Activated naive CD4-positive, alpha-beta T cell treated with anti-CD3 and anti-CD28 coated beads, Interleukin-2, amount 10 ng/mL, durations not matched to agents 7 days and 5 days (primary cell): ENCODE measurements around the gene COX10.
"Not testable (repeated sequence)": the region's sequence is repeated elsewhere in the genome, so short reads cannot be mapped to it uniquely, and the experiment has no call there.

Experiments used
- CTCF ChIA-PET: fragments of 350-600 bp; sonication (Branson Sonifier 250); formaldehyde crosslinking; loops from one replicate; lab custom pipeline; 2021; ENCODE audit warnings: antibody characterized with exemption; lab: Charles Lee
- DNase-seq: peaks from one replicate; pipeline ENCODE4 v3.0.0-alpha.2; 2020
- H3K27ac Mint-ChIP-seq: one replicate; pipeline ENCODE4 v1.8.0; 2021; ENCODE audit warnings: mild to moderate bottlenecking, moderate library complexity, mixed read lengths
- H3K27me3 Mint-ChIP-seq: one replicate; pipeline ENCODE4 v1.8.0; 2021; ENCODE audit warnings: mild to moderate bottlenecking, mixed read lengths
- H3K36me3 Mint-ChIP-seq: one replicate; pipeline ENCODE4 v1.8.0; 2021; ENCODE audit warnings: mixed read lengths
- H3K4me1 Mint-ChIP-seq: one replicate; pipeline ENCODE4 v1.8.0; 2021; ENCODE audit warnings: mixed read lengths
- H3K4me3 Mint-ChIP-seq: one replicate; pipeline ENCODE4 v1.8.0; 2021; ENCODE audit warnings: mild to moderate bottlenecking, moderate library complexity, mixed read lengths
- H3K9me3 Mint-ChIP-seq: one replicate; pipeline ENCODE4 v1.8.0; 2021; ENCODE audit warnings: mixed read lengths

COX10 gene

GRCh38 chr17:14153374-14153773 lies 84.1 kb downstream of the COX10 start:
- CTCF ChIA-PET: interaction anchor here (1.2 kb wide), 1 partner anchor 10 kb away, joined by 5 read pairs; no protein-coding TSS in a partner anchor
- no peaks in the 10 kb centered on the region for H3K27me3 Mint-ChIP-seq
- no peak overlapping the region for H3K4me3 Mint-ChIP-seq
- no peak for DNase-seq
- no peak overlapping the region for H3K27ac Mint-ChIP-seq
- no peaks in the 10 kb centered on the region for H3K9me3 Mint-ChIP-seq
- H3K36me3 Mint-ChIP-seq: peaks cover 11% of the 10 kb centered on the region
- peaks cover 3% of the 10 kb centered on the region for H3K4me1 Mint-ChIP-seq

GRCh38 chr17:14156689-14157088 lies 87.4 kb downstream of the COX10 start:
- Mint-ChIP-seq H3K27me3 (no peaks in the 10 kb centered on the region), H3K4me3 (no peak overlapping the region), H3K9me3 (no peaks in the 10 kb centered on the region), H3K4me1 (peaks cover 3% of the 10 kb centered on the region), H3K36me3 (peaks cover 18% of the 10 kb centered on the region), H3K27ac (no peak overlapping the region)
- CTCF ChIA-PET: no interaction called here
- DNase-seq: no peak

- Mint-ChIP-seq H3K36me3 (peaks cover 19% of the 10 kb centered on the region), H3K27me3 (no peaks in the 10 kb centered on the region), H3K4me1 (peaks cover 3% of the 10 kb centered on the region), H3K9me3 (no peaks in the 10 kb centered on the region), H3K4me3 (no peak overlapping the region), H3K27ac (no peak overlapping the region)
- DNase-seq: no peak
- CTCF ChIA-PET: no interaction called here
Measured at GRCh38 chr17:14157822-14158221, 88.5 kb downstream of the COX10 start.

GRCh38 chr17:14158707-14159106 lies 89.4 kb downstream of the COX10 start:
- H3K4me3 Mint-ChIP-seq: no peak overlapping the region
- H3K27me3 Mint-ChIP-seq: no peaks in the 10 kb centered on the region
- H3K9me3 Mint-ChIP-seq: no peaks in the 10 kb centered on the region
- H3K27ac Mint-ChIP-seq: no peak overlapping the region
- CTCF ChIA-PET: no interaction called here
- peaks cover 3% of the 10 kb centered on the region for H3K4me1 Mint-ChIP-seq
- DNase-seq: no peak
- H3K36me3 Mint-ChIP-seq: peaks cover 18% of the 10 kb centered on the region

GRCh38 chr17:14161419-14161818 lies 92.1 kb downstream of the COX10 start:
- no peaks in the 10 kb centered on the region for H3K27me3 Mint-ChIP-seq
- no peak overlapping the region for H3K4me3 Mint-ChIP-seq
- CTCF ChIA-PET: no interaction called here
- no peak for DNase-seq
- H3K27ac Mint-ChIP-seq: no peak overlapping the region
- peaks cover 11% of the 10 kb centered on the region for H3K4me1 Mint-ChIP-seq
- H3K36me3 Mint-ChIP-seq: peaks cover 24% of the 10 kb centered on the region
- H3K9me3 Mint-ChIP-seq: no peaks in the 10 kb centered on the region

- CTCF ChIA-PET: no interaction called here
- H3K4me3 Mint-ChIP-seq: no peak overlapping the region
- no peak for DNase-seq
- H3K27ac Mint-ChIP-seq: no peak overlapping the region
- peaks cover 49% of the 10 kb centered on the region for H3K36me3 Mint-ChIP-seq
- peaks cover 26% of the 10 kb centered on the region for H3K9me3 Mint-ChIP-seq
- H3K27me3 Mint-ChIP-seq: no peaks in the 10 kb centered on the region
- peaks cover 8% of the 10 kb centered on the region for H3K4me1 Mint-ChIP-seq
Measured at GRCh38 chr17:14165616-14166015, 96.3 kb downstream of the COX10 start.

- H3K4me3 Mint-ChIP-seq, H3K27ac Mint-ChIP-seq, CTCF ChIA-PET, H3K27me3 Mint-ChIP-seq, DNase-seq, H3K4me1 Mint-ChIP-seq: not testable (repeated sequence)
- Mint-ChIP-seq H3K9me3 (peaks cover 26% of the 10 kb centered on the region), H3K36me3 (peaks cover 45% of the 10 kb centered on the region)
Measured at GRCh38 chr17:14167831-14168230, 98.5 kb downstream of the COX10 start.

- H3K9me3 Mint-ChIP-seq: peaks cover 26% of the 10 kb centered on the region
- no peak overlapping the region for H3K4me3 Mint-ChIP-seq
- CTCF ChIA-PET: no interaction called here
- no peak overlapping the region for H3K27ac Mint-ChIP-seq
- peaks cover 8% of the 10 kb centered on the region for H3K4me1 Mint-ChIP-seq
- DNase-seq: no peak
- no peaks in the 10 kb centered on the region for H3K27me3 Mint-ChIP-seq
- peaks cover 46% of the 10 kb centered on the region for H3K36me3 Mint-ChIP-seq
Measured at GRCh38 chr17:14168582-14168981, 99.3 kb downstream of the COX10 start.

GRCh38 chr17:14169287-14169686 lies 100.0 kb downstream of the COX10 start:
- Mint-ChIP-seq H3K27me3 (no peaks in the 10 kb centered on the region), H3K4me3 (no peak overlapping the region), H3K4me1 (peaks cover 8% of the 10 kb centered on the region), H3K36me3 (peaks cover 43% of the 10 kb centered on the region), H3K27ac (no peak overlapping the region), H3K9me3 (peaks cover 26% of the 10 kb centered on the region)
- CTCF ChIA-PET: no interaction called here
- no peak for DNase-seq

- CTCF ChIA-PET: no interaction called here
- Mint-ChIP-seq H3K4me3 (no peak overlapping the region), H3K4me1 (peaks cover 6% of the 10 kb centered on the region), H3K36me3 (peaks cover 39% of the 10 kb centered on the region), H3K27me3 (no peaks in the 10 kb centered on the region), H3K27ac (no peak overlapping the region), H3K9me3 (peaks cover 26% of the 10 kb centered on the region)
- DNase-seq: no peak
Measured at GRCh38 chr17:14169901-14170300, 100.6 kb downstream of the COX10 start.

GRCh38 chr17:14176989-14177388 lies 107.7 kb downstream of the COX10 start:
- H3K27me3 Mint-ChIP-seq, H3K36me3 Mint-ChIP-seq, H3K9me3 Mint-ChIP-seq, H3K27ac Mint-ChIP-seq, H3K4me1 Mint-ChIP-seq, DNase-seq, H3K4me3 Mint-ChIP-seq, CTCF ChIA-PET: not testable (repeated sequence)

- H3K9me3 Mint-ChIP-seq, CTCF ChIA-PET, H3K27me3 Mint-ChIP-seq, DNase-seq, H3K36me3 Mint-ChIP-seq, H3K4me1 Mint-ChIP-seq, H3K4me3 Mint-ChIP-seq, H3K27ac Mint-ChIP-seq: not testable (repeated sequence)
Measured at GRCh38 chr17:14177801-14178200, 108.5 kb downstream of the COX10 start.

- H3K36me3 Mint-ChIP-seq, H3K9me3 Mint-ChIP-seq, H3K27ac Mint-ChIP-seq, H3K4me1 Mint-ChIP-seq, H3K4me3 Mint-ChIP-seq, CTCF ChIA-PET, DNase-seq, H3K27me3 Mint-ChIP-seq: not testable (repeated sequence)
Measured at GRCh38 chr17:14179951-14180350, 110.6 kb downstream of the COX10 start.

- DNase-seq, H3K4me1 Mint-ChIP-seq, CTCF ChIA-PET, H3K9me3 Mint-ChIP-seq, H3K27ac Mint-ChIP-seq, H3K27me3 Mint-ChIP-seq, H3K36me3 Mint-ChIP-seq, H3K4me3 Mint-ChIP-seq: not testable (repeated sequence)
Measured at GRCh38 chr17:14182084-14182483, 112.8 kb downstream of the COX10 start.

GRCh38 chr17:14184536-14184935 lies 115.2 kb downstream of the COX10 start:
- H3K4me3 Mint-ChIP-seq, H3K9me3 Mint-ChIP-seq, H3K27ac Mint-ChIP-seq, DNase-seq, H3K4me1 Mint-ChIP-seq, CTCF ChIA-PET, H3K27me3 Mint-ChIP-seq: not testable (repeated sequence)
- H3K36me3 Mint-ChIP-seq: peaks cover 11% of the 10 kb centered on the region

GRCh38 chr17:14186443-14186842 lies 117.1 kb downstream of the COX10 start:
- not testable (repeated sequence) for H3K27me3 Mint-ChIP-seq, H3K27ac Mint-ChIP-seq

More at GRCh38 chr17:14186443-14186842, 117.1 kb downstream of the COX10 start:
- H3K4me3 Mint-ChIP-seq, H3K9me3 Mint-ChIP-seq, CTCF ChIA-PET, DNase-seq: not testable (repeated sequence)
- Mint-ChIP-seq H3K4me1 (peaks cover 25% of the 10 kb centered on the region), H3K36me3 (peaks cover 19% of the 10 kb centered on the region)
